HepG2 (cell line): ENCODE data around the gene RPL32. TPM values are rescaled to one million over a fixed set of nuclear protein-coding genes. Genes with fewer than 3 reads are reported as not detected.

Experiments
- ATAC-seq: fragments of 200-7000 bp; cut with Tn5 transposase; 3 replicates; pipeline ENCODE4 v1.9.1; 2020; ENCODE audit warnings: mild to moderate bottlenecking, moderate library complexity
- Bru-seq: library from RNA; stranded (reverse); fragments of 400-500 nt; gene quantifications from one replicate; lab custom pipeline; 2021; lab: Mats Ljungman, UMichigan
- BruChase-seq, 2 experiments: library from RNA; stranded (reverse); fragments of 400-500 nt; gene quantifications; one replicate each; lab custom pipeline; 2021; lab: Mats Ljungman, UMichigan
- BruUV-seq: library from RNA; stranded (reverse); fragments of 400-500 nt; replicated peaks from 2 replicates; lab custom pipeline; 2021; lab: Mats Ljungman, UMichigan
- CTCF ChIA-PET: fragments of 300-600 bp; formaldehyde crosslinking; extraction: SDS; loops from one replicate; lab custom pipeline; 2021; ENCODE audit warnings: low total read pairs, inconsistent platforms, low intra/inter-chr PET ratio; lab: Yijun Ruan, JAX
- POLR2A ChIA-PET: fragments of 350-600 bp; sonication (Branson Sonifier 250); formaldehyde crosslinking; loops from one replicate; lab custom pipeline; 2020; ENCODE audit warnings: antibody characterized with exemption, inconsistent platforms; lab: Yijun Ruan, JAX
- DNase-seq: peaks from one replicate; pipeline ENCODE4 v3.0.0-alpha.2; 2015; ENCODE audit warnings: low spot score
- FAIRE-seq: peaks from 3 replicates; lab custom pipeline; 2011; peaks lifted over from hg19 to GRCh38; lab: Jason Lieb, UNC
- H2AFZ ChIP-seq: one replicate; pipeline ENCODE4 v1.6.1; 2011; ENCODE audit warnings: low read length, inconsistent platforms
- H3K27ac ChIP-seq: fragments of 300-600 bp; 3 replicates; pipeline ENCODE4 v1.8.0; 2011; ENCODE audit warnings: mixed run types, mild to moderate bottlenecking, mixed read lengths, low read length, inconsistent platforms; ENCODE audit not compliant: insufficient read depth; ENCODE audit errors: extremely low read length
- H3K27me3 ChIP-seq, 2 experiments: fragments of 200-600 bp in 1 of 2; 2 replicates in 1 of 2; 3 replicates in 1 of 2; pipeline versions ENCODE4 v1.6.0 to v1.8.0; 2011; ENCODE audit warnings: low read length in 2 of 2, mild to moderate bottlenecking in 2 of 2, moderate library complexity in 2 of 2, inconsistent platforms in 1 of 2; ENCODE audit not compliant: insufficient read depth in 2 of 2, control insufficient read depth in 1 of 2
- H3K36me3 ChIP-seq, 2 experiments: fragments of 200-600 bp in 1 of 2; replicated peaks in 1 of 2; 2 replicates in 1 of 2; 3 replicates in 1 of 2; pipeline versions ENCODE4 v1.5.1 to v1.8.0; 2011; ENCODE audit warnings: low read length in 2 of 2, inconsistent platforms in 1 of 2; ENCODE audit not compliant: insufficient read depth in 2 of 2, control insufficient read depth in 1 of 2
- H3K4me1 ChIP-seq: 2 replicates; pipeline ENCODE4 v1.5.1; 2012; ENCODE audit warnings: low read length, inconsistent platforms; ENCODE audit not compliant: insufficient read depth
- H3K4me2 ChIP-seq: 2 replicates; pipeline ENCODE4 v1.6.0; 2011; ENCODE audit warnings: low read depth, low read length, inconsistent platforms
- H3K4me3 ChIP-seq, 3 experiments: fragments of 200-600 bp in 1 of 3; sonication (generic), shearing (Covaris generic) in 1 of 3; replicated peaks in 1 of 3; 2 replicates each; pipeline ENCODE4 v1.5.1; 2011 to 2016; ENCODE audit warnings: low read length in 3 of 3, inconsistent platforms in 2 of 3, low read depth in 2 of 3, mild to moderate bottlenecking in 2 of 3, control low read depth in 1 of 3, mixed read lengths in 1 of 3; ENCODE audit not compliant: insufficient read depth in 1 of 3
- H3K79me2 ChIP-seq: one replicate; pipeline ENCODE4 v1.6.1; 2011; ENCODE audit warnings: low read length, inconsistent platforms; ENCODE audit not compliant: insufficient read depth
- H3K9ac ChIP-seq: 2 replicates; pipeline ENCODE4 v1.6.0; 2011; ENCODE audit warnings: mild to moderate bottlenecking, low read depth, low read length, inconsistent platforms; ENCODE audit not compliant: insufficient read depth
- H3K9me3 ChIP-seq: 2 replicates; pipeline ENCODE4 v1.5.1; 2012; ENCODE audit warnings: mild to moderate bottlenecking, low read length
- H4K20me1 ChIP-seq: 2 replicates; pipeline ENCODE4 v1.6.0; 2011; ENCODE audit warnings: inconsistent platforms, mild to moderate bottlenecking, low read length, moderate library complexity; ENCODE audit not compliant: insufficient read depth
- ARNT ChIP-seq: fragments of 450-650 bp; IDR thresholded peaks from 2 replicates; pipeline ENCODE4 v1.6.1; 2017
- BCL6 ChIP-seq: IDR thresholded peaks from 2 replicates; pipeline ENCODE4 v1.6.1; 2016; ENCODE audit warnings: missing genetic modification reagents, missing compliant biosample characterization
- CHD4 ChIP-seq: fragments of 200-600 bp; sonication (generic); IDR thresholded peaks from 2 replicates; pipeline ENCODE4 v1.7.0; 2017; ENCODE audit warnings: mild to moderate bottlenecking, low read length, borderline replicate concordance
- DPF2 ChIP-seq: sonication (generic); formaldehyde crosslinking; IDR thresholded peaks from 2 replicates; pipeline ENCODE4 v1.4.0; 2020; ENCODE audit warnings: mild to moderate bottlenecking, low read depth, missing genetic modification reagents, borderline replicate concordance
- GTF3A ChIP-seq: sonication (generic); formaldehyde crosslinking; conservative IDR thresholded peaks from 2 replicates; pipeline ENCODE4 v1.4.0; 2020; ENCODE audit warnings: mild to moderate bottlenecking, missing genetic modification reagents
- PAF1 ChIP-seq: IDR thresholded peaks from 2 replicates; pipeline ENCODE4 v1.6.1; 2016; ENCODE audit warnings: missing genetic modification reagents, missing compliant biosample characterization
- RXRA ChIP-seq: sonication (generic); formaldehyde crosslinking; IDR thresholded peaks from 2 replicates; pipeline ENCODE4 v1.5.1; 2020; ENCODE audit warnings: missing genetic modification reagents
- ZFP91 ChIP-seq: sonication (generic); formaldehyde crosslinking; IDR thresholded peaks from 2 replicates; pipeline ENCODE4 v1.9.0; 2022; ENCODE audit warnings: missing genetic modification reagents, mild to moderate bottlenecking, borderline replicate concordance
- ZNF264 ChIP-seq: sonication (generic); formaldehyde crosslinking; IDR thresholded peaks from 2 replicates; pipeline ENCODE4 v1.4.0; 2020; ENCODE audit warnings: missing genetic modification reagents
- WGBS: methylation state at CpG from one replicate; pipeline ENCODE4 v1.1.6; 2017; ENCODE audit warnings: low lambda C conversion rate; 5-methylcytosine and 5-hydroxymethylcytosine counted together
- in situ Hi-C: cut with HindIII; loops from 2 replicates; pipeline ENCODE4 v1.10.0; 2017; ENCODE audit warnings: low pct_unique_long_range_greater_than_20kb; ENCODE audit not compliant: extremely low pct_ligation_motif_present
- intact Hi-C: fragments of 100-400 bp; cut with micrococcal nuclease; formaldehyde crosslinking; loops from one replicate; pipeline ENCODE4 v1.10.0; 2022; ENCODE audit not compliant: unreplicated experiment
- long read RNA-seq, 2 experiments: library from RNA in 1 of 2; library from polyadenylated mRNA in 1 of 2; stranded (forward) in 1 of 2; unstranded in 1 of 2; transcript quantifications; one replicate each; pipeline ENCODE4 v2.0.0, GENCODE V29; 2019 to 2022
- polyA minus RNA-seq, 3 experiments: library from RNA; depleted of rRNA, polyadenylated mRNA; stranded (reverse); fragments of >200 nt; gene quantifications; 2 replicates each; pipeline ENCODE4 v1.2.3, GENCODE V29; 2011; ENCODE audit warnings: low replicate concordance in 1 of 3
- polyA plus RNA-seq, 8 experiments: library from polyadenylated mRNA; depleted of rRNA in 3 of 8; stranded (reverse) in 7 of 8; unstranded in 1 of 8; fragments of >200 nt; fragmentation: Illumina TruSeq in 4 of 8; extraction: Trizol in 4 of 8; gene quantifications; 2 replicates each; pipeline versions ENCODE4 v1.2.1 to v1.2.3, GENCODE V29; 2011 to 2016; ENCODE audit warnings: low read depth in 4 of 8, missing spikeins in 1 of 8, mixed read lengths in 1 of 8; ENCODE audit not compliant: insufficient read depth in 1 of 8
- total RNA-seq, 5 experiments: library from RNA; depleted of rRNA; stranded (reverse); fragments of >200 nt; fragmentation: Illumina TruSeq; extraction: Trizol; gene quantifications; 2 replicates each; pipeline ENCODE4 v1.2.3, GENCODE V29; 2016; ENCODE audit warnings: low read depth in 1 of 5
- TF ChIP-seq, protein P1 (sequence below): sonication (generic); formaldehyde crosslinking; IDR thresholded peaks from 2 replicates; pipeline ENCODE4 v1.8.0; 2022; ENCODE audit warnings: missing genetic modification reagents, mild to moderate bottlenecking, inconsistent platforms, borderline replicate concordance
- TF ChIP-seq, protein P2 (sequence below): sonication (generic); formaldehyde crosslinking; IDR thresholded peaks from 2 replicates; pipeline ENCODE4 v1.5.1; 2020; ENCODE audit warnings: mild to moderate bottlenecking, moderate library complexity, missing genetic modification reagents

The RPL32 gene
- total RNA-seq (2016; rRNA removed; fragmentation: Illumina TruSeq; extraction: Trizol) (1,781 and 2,179 TPM in 2 replicates), polyA plus RNA-seq (2011; rRNA removed) (2,268 and 2,401 TPM in 2 replicates), polyA minus RNA-seq (2011; rRNA and poly(A)+ RNA removed; ENCODE audit: low replicate concordance) (371 and 1,174 TPM in 2 replicates), Bru-seq, nascent RNA (percentile 99 among the genes with signal in this experiment), BruChase-seq, experiment 1, labeled RNA remaining after a 6-hour chase (percentile 98 among the genes with signal in this experiment), BruChase-seq, experiment 2, labeled RNA remaining after a 2-hour chase (percentile 97 among the genes with signal in this experiment)
- total RNA-seq (2016; cell fraction: cytosol; rRNA removed; fragmentation: Illumina TruSeq; extraction: Trizol; ENCODE audit: low read depth): 3,269 and 3,354 TPM in 2 replicates
- 1,702 and 2,262 TPM in 2 replicates for total RNA-seq (2016; cell fraction: insoluble cytoplasmic fraction; rRNA removed; fragmentation: Illumina TruSeq; extraction: Trizol)
- total RNA-seq (2016; cell fraction: membrane; rRNA removed; fragmentation: Illumina TruSeq; extraction: Trizol): 4,253 and 4,526 TPM in 2 replicates
- total RNA-seq (2016; cell fraction: nucleus; rRNA removed; fragmentation: Illumina TruSeq; extraction: Trizol): 560 and 609 TPM in 2 replicates
- 1,778 and 1,795 TPM in 2 replicates for polyA plus RNA-seq (2011; cell fraction: cytosol; rRNA removed)
- 459 and 538 TPM in 2 replicates for polyA plus RNA-seq (2011; cell fraction: nucleus; rRNA removed)
- polyA plus RNA-seq (2012): 2,727 and 3,505 TPM in 2 replicates
- 4,453 and 4,819 TPM in 2 replicates for polyA plus RNA-seq (2016; cell fraction: cytosol; fragmentation: Illumina TruSeq; extraction: Trizol; ENCODE audit: low read depth)
- polyA plus RNA-seq (2016; cell fraction: insoluble cytoplasmic fraction; fragmentation: Illumina TruSeq; extraction: Trizol; ENCODE audit: low read depth): 2,446 and 2,535 TPM in 2 replicates
- polyA plus RNA-seq (2016; cell fraction: membrane; fragmentation: Illumina TruSeq; extraction: Trizol; ENCODE audit: low read depth): 4,866 and 4,953 TPM in 2 replicates
- polyA plus RNA-seq (2016; cell fraction: nucleus; fragmentation: Illumina TruSeq; extraction: Trizol; ENCODE audit: insufficient read depth, low read depth): 1,119 and 1,145 TPM in 2 replicates
- polyA minus RNA-seq (2011; cell fraction: cytosol; rRNA and poly(A)+ RNA removed): 694 and 812 TPM in 2 replicates
- 216 and 257 TPM in 2 replicates for polyA minus RNA-seq (2011; cell fraction: nucleus; rRNA and poly(A)+ RNA removed)
- long read RNA-seq, experiment 1, transcript RPL32-202 (3 exons, 1,734 nt): minor isoform, 79 of 1,752 reads
- long read RNA-seq, experiment 1, transcript RPL32-204 (4 exons, 2,117 nt): major isoform, 1,654 of 1,752 reads
- long read RNA-seq, experiment 1, partial matches to known transcripts: 9 of 1,752 reads
- long read RNA-seq, experiment 1, other reads (novel, unspliced or antisense): 8 of 1,752 reads
- long read RNA-seq, experiment 2, transcript RPL32-204 (4 exons, 2,117 nt): major isoform, 2,766 of 3,458 reads
- long read RNA-seq, experiment 2, transcript RPL32-203 (4 exons, 1,749 nt): minor isoform, 12 of 3,458 reads
- long read RNA-seq, experiment 2, transcript RPL32-207 (3 exons, 631 nt): minor isoform, 5 of 3,458 reads
- long read RNA-seq, experiment 2, transcript RPL32-202 (3 exons, 1,734 nt): minor isoform, 517 of 3,458 reads
- long read RNA-seq, experiment 2, partial matches to known transcripts: 80 of 3,458 reads
- long read RNA-seq, experiment 2, other reads (novel, unspliced or antisense): 75 of 3,458 reads

DNA sequence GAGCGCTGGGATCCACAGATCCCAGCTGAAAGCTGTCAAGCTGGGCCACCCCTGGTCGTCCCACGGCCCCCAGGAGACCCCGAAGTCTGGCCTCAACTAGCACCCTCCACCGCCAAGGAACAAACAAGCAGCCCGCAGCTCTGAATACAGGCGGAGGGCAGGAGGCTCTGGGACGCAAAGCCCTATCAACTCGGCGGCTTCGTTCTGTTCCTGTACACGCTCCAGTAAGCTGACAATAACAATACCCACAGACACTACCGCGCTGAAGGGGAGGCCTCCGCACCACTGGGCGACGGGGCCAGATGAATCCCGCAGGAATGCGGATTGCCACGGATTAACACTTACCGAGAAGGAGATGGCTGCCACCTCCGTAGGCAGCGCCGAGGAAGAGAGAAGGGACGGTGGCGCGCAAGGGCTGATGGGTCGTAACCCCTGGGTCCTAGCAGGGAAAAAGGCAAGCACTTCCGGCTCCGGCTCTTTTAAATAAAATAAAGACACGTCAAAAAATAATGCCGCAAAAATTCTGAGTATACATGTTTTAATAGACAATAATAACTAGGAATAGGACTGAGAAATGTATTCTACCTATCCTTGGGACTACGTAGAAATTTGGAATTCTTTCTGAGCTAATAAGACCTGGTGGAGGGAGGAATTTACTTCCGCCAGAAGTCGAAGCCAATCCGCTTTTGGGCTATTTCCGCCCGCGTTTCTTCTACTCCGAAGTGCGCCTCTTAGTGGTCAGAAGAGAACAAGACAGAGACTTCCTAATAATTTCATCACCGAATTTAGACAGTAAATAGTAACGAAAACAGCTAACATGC is at the start of gene RPL32:
Gene RPL32 (minus strand): TSS at position 417 of the 821 bp plus-strand sequence. CDS start 1,328 bp downstream, outside the sequence.
- BruUV-seq: no TSS peak
- in situ Hi-C loops: no loop called here
- Histone ChIP-seq H3K4me3 (peak within 1 kb of the TSS; percentile 72 to 86 (median 83)), H3K4me2 (peak within 1 kb of the TSS; percentile 98), H4K20me1 (peaks cover 45% of the 10 kb centered on the region), H3K9me3 (no peaks in the 10 kb centered on the region), H3K36me3 (peaks cover 13 to 39% of the 10 kb centered on the region in 2 experiments), H2AFZ (peak within 1 kb of the TSS; percentile 85), H3K27me3 (no peaks in the 10 kb centered on the region; a peak in 1 of 5 replicates), H3K79me2 (peaks cover 41% of the 10 kb centered on the region), H3K4me1 (peaks cover 56% of the 10 kb centered on the region), H3K9ac (peak within 1 kb of the TSS; percentile 98), H3K27ac (peak within 1 kb of the TSS; percentile 89)
- CTCF ChIA-PET: interaction anchor here (1.3 to 1.4 kb wide), 2 partner anchors 27 to 51 kb away, joined by 3 to 7 read pairs; no protein-coding TSS in a partner anchor
- intact Hi-C loops: no loop called here
- peak; percentile 83 for FAIRE-seq
- peak; percentile 93 for ATAC-seq
- DNase-seq: peak; percentile 93
- POLR2A ChIA-PET: interaction anchor here (0.7 to 1.8 kb wide), 8 partner anchors 9 to 177 kb away, joined by 3 to 17 read pairs (median 4); partner anchors contain the start of gene RAF1
- WGBS: under 1% methylated on average over 36 of the region's 43 CpGs
- TF ChIP-seq, protein P1, sequence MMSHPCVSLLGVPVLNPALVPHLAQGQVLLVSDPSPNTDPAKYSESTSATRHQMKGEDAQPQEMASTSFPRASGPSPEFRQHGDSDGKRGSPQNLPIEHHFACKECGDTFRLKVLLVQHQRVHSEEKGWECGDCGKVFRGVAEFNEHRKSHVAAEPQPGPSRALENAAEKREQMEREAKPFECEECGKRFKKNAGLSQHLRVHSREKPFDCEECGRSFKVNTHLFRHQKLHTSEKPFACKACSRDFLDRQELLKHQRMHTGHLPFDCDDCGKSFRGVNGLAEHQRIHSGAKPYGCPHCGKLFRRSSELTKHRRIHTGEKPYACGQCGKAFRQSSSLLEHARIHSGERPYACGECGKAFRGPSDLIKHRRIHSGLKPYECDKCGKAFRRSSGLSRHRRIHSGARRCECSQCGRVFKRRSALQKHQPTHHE (CRISPR knock-in tag): no peak
- TF ChIP-seq ZNF264 (CRISPR knock-in tag) (peak; percentile 48; the same call in 1 of the 2 replicates), BCL6 (0 out of 2 replicates have a peak, but pooled peaks have one; percentile 22), DPF2 (CRISPR knock-in tag) (no peak), GTF3A (CRISPR knock-in tag) (no peak), ARNT (no peak), CHD4 (no peak), ZFP91 (CRISPR knock-in tag) (peak; percentile 46), PAF1 (CRISPR knock-in tag) (no peak), RXRA (CRISPR knock-in tag) (peak; percentile 16; the same call in 1 of the 2 replicates)
- TF ChIP-seq, protein P2, sequence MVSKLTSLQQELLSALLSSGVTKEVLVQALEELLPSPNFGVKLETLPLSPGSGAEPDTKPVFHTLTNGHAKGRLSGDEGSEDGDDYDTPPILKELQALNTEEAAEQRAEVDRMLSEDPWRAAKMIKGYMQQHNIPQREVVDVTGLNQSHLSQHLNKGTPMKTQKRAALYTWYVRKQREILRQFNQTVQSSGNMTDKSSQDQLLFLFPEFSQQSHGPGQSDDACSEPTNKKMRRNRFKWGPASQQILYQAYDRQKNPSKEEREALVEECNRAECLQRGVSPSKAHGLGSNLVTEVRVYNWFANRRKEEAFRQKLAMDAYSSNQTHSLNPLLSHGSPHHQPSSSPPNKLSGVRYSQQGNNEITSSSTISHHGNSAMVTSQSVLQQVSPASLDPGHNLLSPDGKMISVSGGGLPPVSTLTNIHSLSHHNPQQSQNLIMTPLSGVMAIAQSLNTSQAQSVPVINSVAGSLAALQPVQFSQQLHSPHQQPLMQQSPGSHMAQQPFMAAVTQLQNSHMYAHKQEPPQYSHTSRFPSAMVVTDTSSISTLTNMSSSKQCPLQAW (CRISPR knock-in tag): peak; percentile 66; the same call in 1 of the 2 replicates
